Central memory CD4-positive, alpha-beta T cell (primary cell): Measurements from ENCODE around the gene MPPED1.

Experiments used
- DNase-seq: peaks from one replicate; pipeline ENCODE4 v3.0.0; 2022

Gene MPPED1

DNA sequence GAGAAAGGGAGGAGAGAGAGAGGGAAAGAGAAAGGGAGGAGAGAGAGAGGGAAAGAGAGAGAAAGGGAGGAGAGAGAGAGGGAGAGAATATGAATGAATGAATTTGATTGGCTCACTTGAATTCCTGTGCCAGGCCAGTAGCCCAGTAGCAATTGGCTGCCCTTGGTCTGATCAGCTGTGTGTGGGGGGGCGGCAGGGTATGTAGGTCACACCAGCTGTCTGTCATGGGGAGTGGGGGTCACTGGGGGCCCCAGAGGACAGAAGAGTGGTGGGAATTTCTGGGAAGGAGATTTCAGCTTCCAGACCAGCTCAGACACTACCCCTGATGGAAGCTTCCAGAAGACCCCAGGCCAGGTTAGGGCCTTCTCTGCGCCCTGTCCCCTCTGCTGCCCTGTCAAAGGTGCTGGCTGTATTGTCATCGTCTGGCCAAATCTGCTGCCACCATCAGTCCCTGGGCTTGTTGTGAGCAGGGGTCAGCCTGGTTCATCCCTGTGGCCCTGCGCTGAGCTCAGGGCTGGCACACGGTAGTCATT is 21.1 kb downstream of the MPPED1 start:
- no peak for DNase-seq

DNA sequence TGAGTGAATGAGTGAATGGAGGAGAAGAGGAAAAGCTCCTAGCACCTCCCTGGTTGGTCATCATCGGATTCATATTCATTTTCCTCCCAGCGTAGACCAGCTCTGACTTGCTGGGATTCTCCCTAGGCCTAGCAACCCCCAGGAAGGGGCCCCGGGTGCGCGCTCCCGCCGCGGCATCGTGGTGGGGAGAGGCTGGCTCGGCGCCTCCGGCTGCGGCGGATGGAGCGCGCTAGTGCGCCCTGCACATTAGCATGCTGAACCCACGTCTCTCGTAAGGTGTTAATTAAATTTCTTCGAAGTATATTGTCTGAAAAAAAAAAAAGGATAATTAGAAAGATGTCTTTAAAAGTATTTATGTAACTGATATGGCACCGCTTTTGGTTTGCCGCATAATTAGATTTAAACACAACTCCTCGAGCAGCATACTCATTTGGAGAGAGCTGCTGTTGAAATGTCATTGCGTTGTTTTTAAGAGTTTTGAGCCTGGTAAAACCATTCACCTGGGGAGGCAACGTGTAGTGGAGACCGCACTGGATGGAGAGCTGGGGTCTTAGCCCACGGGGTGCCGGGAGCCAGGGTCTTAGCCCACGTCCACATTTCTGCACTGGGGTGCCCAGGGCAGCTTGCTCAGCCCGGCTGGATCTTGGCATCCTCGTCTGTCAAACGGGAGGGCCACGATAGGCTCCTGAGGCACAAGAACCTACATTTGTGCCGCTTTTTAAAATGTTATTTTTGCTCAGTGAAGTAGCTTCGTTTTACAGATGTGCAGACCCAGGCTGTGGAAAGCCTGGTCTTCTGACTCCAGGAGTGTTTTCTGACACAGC is 21.8 kb downstream of the MPPED1 start:
- no peak for DNase-seq

DNA sequence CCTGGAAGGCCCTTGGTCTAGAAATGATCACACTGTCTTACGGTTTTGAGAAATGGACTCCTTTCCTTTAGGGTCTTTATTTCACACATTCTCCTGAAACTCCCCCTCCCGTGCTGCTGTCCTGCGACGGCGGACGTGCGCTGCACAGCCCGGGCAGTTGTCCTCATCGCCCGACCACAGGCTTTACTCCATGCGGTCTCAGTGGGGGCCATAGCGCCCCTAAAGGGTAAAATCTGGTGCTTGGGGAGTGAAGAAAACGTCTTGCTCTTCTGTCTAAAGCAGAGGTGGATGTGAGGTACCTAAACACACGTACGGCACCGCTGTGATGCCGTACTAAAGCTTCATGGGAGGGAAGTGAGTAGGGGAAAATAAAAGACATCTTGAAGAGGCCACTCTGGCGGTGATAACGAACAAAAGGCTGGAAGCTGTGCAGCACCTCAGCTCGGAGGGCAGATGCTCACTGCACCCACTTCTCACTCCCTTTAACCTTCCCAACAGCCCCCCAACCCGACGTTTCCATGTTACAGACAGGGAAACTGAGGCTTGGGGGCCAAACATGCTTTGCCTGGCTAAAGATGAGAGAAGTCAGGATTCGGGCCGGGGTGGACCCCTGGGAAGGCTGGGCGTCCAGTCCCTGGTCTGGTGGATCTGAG is 22.6 kb downstream of the MPPED1 start:
- DNase-seq, result no peak

DNA sequence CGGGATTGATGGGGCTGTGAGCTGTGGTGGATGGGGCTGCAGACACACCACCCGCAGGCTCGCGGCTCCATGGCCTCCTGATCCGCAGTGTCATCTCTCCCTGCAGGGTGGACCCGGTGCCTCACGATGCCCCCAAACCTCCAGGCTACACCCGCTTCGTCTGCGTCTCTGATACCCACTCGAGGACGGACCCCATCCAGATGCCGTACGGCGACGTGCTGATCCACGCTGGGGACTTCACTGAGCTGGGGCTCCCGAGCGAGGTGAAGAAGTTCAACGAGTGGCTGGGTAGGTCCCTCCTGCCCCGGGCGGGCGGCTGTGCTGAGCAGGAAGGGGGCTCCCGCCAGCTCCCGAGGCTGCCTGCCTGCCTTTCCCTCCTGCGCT is 23.1 kb downstream of the MPPED1 start:
- DNase-seq, result no peak

DNA sequence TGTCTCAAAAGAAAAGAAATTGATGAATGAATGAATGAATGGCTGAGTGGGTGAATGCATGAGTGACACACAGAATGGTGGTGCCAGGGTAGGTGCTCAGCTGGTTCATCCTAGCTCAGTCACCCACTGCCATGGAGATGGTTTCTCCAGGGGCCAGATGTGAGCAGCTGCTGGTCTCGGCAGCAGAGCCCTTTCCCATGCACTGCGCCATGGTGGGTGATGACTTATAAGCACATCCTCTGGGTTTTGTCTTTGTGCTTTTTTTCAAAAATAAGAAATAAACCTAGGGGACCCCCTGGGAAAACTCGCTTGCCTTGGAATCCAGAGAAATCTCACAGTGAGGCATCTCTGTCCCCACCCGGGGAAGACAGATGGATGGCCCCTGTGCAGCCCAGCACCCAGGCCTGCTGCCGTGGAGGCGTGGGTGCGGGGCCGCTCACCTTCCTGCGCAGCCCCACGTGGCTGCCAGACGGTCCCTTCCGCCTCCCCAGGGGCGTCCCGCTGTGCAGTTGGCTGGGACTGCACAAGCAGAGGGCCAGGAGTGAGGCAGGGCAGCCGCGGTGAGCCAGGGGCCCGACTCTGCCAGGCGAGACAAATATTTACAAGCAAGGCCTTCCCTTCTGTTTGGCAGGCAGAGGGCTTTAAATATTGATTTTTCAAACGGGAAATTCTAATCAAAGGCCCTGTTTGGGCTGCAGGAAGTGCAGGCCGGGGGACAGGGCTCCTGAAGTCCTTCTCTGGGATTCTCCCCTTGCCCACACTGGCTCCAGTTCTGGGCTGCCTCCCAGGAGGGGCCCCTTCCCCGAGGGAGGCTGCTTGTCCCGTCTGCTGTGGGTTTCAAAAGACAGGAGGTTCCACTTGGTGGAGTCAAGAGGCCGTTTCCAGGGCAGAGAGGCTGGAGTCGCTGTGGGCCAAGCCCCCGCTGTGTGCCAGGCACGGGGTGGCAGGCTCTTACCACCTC is 24.3 kb downstream of the MPPED1 start:
- DNase-seq, result no peak

DNA sequence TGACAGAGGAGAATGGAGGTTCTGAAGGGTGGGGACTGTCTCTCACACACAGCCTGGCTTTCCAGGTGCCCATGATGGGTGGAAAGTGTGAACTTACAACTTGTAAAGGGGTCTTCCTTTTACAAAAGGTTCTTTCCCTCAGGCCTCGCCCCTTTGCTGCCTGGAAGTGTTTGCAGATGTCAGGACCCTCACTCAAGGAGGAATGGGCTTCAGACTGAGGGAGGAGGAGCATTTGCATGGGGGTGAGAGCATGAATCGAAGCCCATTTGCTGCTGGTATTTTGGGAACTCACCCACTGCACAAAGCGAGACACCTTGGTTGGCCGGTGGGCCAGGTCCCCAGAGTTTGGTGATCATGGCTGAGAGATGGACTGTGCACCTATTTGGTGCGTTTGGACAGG is 25.1 kb downstream of the MPPED1 start:
- DNase-seq, result no peak

DNA sequence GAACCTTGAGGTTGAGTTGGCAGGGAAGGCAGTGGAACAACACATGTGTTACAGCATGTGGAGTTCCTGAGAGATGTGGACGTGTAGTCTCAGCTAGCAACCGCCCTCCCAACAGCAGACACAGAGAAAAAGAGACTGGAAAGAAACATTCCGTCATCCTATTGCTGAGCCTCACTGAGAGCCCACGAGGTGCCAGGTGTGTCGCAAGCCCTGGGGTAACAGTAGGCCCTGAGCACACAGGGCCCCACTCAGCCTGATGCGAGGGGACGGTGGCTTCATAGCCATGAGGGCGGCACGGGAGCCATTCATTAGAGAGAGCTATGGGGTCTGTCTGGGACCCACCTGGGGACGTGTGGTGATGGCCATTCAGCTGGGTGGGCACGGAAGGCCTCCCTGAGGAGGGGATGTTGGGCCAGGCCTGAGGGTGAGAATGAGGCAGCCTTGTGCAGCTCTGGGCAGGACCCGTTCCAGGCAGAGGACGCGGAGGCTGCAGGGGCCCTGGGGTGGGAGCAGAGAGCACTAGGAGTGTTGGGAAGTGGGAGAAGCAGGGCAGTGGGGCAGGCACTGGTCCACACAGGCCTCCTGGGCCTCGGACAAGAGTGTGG is 26.2 kb downstream of the MPPED1 start:
- DNase-seq, result no peak

DNA sequence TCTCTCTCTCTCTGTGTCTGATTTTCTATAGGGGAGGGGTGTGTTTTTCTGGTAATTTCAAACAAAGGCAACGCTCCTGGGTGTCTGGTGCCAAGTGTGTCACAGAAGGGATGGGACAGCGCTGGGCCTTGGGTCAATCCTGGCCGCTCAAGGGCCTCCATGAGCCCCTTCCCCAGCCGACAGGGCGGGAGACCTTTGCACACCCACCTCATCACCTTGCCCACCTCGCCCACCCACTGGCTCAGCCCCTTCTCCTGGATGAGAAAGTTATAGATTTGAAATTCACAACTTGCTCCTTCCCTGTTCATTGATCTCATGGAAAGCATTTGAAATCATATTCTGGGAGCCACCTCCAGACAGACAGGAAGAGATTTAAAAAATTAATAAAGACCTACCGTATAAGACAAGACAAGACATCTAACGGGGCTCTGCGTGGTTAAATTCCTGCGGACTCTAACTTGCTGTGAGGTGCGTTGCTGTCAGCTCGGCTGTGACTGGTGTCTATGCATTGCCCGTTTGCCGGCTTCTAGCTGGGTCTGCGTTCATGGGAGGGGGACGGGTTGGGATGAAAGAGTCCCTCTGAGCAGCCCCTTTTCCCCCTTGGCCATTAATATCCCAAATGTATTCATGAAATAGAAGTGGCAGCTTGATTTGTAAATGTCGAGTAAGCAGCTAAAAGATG is 27.0 kb downstream of the MPPED1 start:
- DNase-seq, result no peak

DNA sequence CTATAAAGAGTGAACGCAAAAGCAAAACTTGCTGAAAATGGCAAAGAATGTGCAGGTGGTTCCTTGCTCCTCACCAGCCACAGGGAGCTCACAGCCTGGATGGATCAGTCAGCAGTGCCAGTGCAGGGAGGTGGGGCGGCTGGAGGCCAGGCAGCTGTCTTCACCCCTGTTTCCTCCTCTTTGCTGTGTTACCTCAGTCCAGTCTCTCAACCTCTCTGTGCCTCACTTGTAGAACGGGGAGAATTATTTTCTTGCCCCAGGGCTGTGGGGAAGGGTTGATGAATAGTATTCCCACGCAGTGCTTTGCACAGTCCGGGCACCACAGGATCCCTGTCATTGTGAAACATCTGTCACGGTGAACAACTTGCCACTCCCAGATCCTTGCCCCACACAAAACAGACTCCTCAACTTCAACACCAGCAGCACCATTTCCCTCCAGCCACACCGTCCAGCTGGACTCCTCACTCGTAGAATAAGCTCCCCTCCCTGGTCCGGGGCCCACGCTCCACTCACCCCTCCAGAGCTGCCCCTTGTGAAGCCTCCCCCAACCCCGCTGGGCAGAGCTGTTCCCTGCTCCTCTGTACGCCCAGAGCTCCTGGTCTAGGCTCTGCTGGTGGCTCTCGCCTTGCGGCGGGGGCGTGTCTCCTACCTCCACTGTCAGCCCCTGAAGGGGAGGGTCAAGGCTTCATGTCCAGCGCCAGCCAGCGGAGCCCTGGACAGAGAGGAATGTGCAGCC is 27.7 kb downstream of the MPPED1 start:
- DNase-seq, result no peak

DNA sequence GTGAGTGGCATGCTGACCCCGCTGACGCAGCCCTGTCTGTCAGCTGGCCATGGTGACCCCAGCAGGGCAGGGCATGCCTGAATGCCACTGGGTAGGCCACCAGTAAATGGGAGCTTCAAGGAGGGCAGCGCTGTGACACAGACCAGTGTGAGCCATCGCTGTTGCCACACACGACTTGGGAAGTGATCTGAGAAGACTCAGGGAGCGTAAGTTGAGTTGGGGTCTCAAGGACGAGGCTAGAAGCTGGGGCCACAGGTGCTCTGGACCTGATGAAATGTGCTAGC is 28.2 kb downstream of the MPPED1 start:
- no peak for DNase-seq

DNA sequence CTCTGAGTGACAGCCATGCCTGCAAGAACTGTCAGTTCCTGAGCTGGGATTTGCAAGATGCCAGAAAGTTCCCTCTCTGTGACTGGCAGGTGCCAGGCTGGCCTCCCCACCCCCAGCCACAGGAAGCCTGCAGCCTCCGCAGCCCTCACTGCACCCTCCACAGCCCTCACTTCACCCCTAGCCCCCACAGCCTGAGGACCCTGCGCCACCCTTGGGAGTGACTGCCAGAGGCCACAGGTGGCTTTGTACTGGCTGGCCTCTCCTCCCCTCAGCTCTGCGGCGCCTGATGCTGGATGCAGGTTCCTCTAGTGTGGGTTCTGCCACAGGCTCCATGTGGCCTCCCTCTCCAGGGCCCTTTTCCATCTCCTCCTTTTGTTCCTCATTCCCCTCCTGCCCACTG is 28.7 kb downstream of the MPPED1 start:
- no peak for DNase-seq

DNA sequence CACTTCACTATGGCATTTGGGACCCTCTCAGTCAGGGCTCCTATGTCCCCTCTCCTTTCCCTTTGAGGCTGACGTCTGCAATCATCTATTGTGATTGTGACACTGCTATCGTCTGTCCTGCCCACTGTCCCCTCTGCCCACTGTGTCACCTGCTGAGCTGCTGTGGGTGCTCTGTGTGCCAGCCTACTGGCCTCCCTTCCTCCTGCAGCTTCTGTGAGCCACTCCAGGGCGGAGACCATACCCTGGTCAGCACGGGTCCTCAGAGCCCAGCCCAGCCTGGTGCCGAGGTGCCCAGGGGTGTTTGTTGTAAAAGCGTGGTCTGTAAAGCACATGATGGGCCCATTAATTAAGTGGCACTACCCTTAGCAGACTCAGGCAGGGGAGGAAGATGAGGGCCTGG is 29.4 kb downstream of the MPPED1 start:
- DNase-seq, result no peak

DNA sequence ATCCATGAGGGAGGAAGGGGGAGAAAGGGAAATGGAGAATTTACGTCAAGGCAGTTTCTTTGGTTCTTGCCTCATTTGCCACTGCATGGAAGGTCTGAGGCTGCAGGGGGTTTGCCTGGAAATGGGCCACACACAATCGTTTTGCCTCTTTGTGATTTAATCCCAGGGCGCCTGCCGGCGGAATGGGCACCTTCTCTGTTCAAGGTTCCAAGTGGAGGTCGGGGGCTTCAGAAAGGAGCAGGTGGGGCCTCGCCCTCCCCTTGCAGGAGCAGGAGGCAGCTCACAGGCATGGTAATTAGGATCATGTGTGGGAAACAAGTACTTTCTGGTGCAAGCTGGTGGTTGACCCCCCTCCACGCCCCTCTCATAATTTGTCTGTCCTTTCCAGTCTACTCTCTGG is 29.9 kb downstream of the MPPED1 start:
- DNase-seq, result no peak

DNA sequence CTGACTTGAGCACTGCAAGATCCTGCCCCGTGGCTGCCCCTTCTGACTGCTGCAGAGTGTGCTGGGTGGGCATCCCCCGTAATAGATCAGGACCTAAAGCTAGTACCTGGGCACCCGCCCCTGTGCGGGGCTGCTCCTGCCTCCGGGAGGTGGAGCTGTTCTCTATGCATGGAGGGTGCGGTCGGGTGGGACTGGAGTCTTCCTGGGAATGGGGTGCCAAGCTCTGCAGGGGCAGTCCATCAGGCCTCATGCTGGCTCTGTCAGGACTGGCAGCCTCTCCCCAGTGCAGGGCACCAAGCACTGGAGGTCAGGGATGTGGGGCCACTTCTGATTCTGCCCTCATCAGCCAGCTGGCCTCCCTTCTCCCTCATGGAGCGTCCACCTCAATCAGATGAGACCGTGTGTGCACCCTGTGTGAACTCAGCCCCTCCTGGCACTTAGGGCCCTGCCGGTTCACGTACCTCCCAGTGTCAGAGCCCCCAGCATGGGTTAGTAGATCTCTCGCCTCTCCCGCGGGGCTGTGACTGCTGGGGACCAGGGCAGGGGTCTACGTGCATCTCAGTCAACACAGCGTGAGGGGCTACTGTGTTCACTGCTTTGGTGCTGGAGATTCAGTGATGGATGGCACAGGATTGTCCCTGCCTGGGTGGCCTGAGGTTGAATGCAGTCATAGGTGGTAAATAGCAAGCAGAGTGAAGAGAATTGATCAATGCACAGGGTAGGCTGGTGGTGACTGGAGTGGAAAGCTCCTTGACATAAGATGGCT is 30.8 kb downstream of the MPPED1 start:
- DNase-seq, result no peak

DNA sequence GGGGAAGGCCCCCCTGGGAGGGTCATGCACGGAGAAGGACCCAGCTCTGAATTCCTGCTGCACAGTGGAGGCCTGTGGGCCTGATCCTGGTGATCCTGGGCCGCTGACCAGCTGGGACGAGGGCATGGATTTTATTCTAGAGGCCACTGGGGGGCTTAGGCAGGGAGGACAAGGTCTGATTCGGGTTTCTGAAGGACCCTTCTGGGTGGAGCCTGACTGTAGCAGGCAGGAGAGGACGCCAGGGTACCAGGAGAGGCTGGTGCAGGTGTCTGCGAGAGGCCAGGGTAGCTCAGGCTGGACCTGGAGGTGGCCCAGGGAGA is 31.3 kb downstream of the MPPED1 start:
- no peak for DNase-seq

DNA sequence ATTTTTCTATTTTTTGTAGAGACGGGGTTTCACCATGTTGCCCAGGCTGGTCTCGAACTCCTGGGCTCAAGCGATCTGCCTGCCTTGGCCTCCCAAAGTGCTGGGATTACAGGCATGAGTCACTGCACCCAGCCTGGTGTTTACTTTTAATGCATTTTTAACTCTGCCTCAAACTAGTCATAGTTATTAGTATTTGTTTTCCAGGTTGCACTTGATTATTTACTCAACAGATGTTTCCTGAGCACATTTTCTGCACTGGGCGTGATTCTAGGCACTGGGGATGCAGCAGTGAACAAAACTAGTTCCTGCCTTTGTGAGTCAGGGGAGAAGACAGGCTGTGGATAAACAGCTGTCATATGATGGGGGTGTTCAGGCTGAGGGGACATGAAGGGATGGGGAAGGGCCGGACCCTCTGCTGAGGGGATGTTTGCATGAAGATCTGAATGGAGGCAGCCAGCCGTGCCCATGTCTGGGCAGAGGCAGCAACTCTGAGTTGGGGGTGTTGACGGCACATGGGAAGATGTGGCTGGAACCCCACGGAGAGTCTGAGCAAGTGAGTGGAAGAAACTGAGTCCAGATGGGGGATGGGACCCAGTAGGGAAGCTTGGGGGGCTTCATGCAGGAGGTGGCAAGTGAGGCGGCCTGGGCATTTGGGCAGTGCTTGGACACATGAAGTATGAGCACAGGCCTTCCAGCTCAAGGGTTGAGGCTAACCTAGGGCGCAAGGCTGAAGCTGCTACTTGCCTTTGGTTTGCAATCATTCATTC is 34.4 kb downstream of the MPPED1 start:
- DNase-seq, result no peak

DNA sequence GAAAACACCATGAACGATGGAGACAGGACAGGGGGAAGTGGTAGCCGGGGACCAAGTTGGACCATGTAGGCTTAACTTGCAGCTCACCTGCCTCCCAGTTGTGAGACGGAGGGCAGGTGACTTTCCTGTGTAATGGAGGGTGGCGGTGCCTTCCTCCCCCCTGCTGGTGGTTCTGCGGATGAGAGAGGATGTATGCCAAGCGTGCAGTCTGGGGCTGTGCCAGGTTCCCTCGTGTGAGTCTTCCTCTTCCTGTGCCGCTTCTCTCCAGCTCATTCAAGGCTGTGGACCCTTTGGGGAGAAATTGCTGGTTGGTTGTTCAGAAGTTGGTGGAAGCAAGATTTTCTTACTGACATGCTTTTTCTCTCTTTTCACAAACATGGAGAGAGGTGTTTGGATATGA is 35.1 kb downstream of the MPPED1 start:
- DNase-seq, result no peak

DNA sequence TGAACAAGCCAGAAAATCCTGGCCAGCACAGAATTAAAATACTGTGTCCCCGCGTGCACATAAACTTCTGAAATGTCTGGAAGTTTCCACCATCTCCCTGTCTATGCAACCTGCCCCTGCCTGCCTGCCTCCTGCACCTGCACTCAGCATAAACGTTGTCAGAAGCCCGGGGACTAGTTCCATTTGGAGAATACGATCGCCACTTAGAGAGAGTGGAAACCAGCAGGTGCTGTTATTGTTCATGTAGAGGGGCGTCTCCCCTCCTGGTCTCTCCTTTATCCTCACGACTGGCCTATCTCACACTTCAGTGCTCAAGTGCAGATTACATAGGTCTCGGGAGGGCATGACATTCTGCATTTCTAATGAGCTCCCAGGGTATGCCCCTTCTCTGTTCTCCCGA is 35.6 kb downstream of the MPPED1 start:
- DNase-seq, result no peak

DNA sequence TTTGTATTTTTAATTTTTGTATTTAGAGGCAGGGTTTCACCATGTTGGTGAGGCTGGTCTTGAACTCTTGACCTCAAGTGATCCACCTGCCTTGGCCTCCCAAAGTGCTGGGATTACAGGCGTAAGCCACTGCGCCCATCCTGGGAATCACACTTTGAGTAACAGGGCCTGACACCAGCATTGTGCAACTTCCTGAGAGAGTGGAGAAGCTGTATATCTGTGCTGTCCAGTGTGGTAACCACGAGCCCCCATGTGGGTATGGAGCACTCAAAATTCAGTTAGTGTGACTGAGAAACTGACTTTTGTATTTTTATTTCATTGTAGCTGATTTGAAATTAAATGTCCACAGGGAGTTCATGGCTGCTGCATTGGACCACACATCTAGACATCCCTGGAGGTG is 36.2 kb downstream of the MPPED1 start:
- DNase-seq, result no peak

DNA sequence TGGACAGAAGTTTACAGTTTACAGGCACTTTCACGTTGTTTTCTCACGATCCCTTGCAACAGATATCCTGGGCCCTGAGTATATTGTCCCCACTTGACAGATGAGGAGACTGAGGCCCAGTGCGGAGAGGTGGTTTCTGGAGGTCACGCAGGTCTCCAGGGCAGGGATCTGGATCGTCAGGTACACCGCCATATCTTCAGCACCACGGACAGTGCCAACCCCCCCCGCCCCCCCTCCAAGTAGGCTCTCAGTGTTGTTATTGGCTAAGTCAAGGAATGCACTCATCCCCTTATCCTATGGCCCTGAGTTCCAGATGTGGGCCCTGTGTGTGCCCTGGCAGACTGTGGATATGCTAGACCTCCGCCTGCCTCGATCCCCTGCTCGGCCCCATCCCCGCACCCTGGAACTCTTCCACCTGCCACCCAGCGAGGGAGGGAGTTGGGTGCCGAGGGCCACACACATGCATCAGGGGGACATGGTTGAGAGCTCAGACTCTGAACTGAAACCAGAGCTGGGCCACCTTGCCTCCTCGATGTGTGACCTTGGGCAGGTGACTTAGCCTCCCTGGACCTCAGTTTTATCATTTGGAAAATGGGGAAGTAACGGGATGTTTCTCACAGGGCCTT is 37.5 kb downstream of the MPPED1 start:
- DNase-seq, result no peak
